Measurements from ENCODE around the gene CLSTN2.

The CLSTN2 gene

DNA sequence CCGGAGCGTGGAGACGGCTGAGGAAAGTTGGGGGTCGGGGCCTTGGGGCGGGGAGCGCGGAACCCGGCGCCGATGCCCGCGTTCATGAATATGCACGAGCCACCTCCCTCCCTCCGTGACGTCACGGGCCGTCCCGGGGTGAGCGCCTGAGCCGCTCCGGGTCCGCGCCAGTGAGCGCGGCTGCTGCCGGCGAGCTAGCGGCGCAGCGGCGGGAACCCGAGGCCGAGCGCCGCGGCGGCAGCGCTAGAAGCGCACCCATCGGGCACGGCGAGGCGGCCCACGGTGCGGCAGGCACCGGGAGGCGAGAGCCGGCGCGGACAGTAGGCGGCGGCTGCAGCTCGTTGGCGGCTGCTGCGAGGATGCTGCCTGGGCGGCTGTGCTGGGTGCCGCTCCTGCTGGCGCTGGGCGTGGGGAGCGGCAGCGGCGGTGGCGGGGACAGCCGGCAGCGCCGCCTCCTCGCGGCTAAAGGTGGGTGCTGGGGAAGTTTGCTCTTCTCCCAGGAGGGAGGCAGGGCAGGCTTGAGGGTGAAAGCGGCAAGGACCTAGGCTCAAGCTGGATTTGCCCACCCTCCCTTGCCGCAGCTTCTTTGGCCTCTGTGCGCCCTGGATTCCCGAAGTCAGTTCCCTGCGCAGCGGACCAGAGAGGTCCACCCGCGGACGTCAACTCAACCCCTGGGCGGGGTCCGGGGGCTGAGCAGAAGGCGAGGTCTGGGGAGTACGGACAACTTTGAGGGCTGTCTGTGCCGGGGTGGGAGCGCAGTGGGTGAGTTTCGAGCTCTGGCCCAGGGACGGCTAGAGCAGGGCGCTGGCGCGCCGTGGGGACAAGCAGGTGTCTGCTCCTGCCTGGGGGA is at the start of gene CLSTN2:
Gene CLSTN2 (plus strand): TSS at position 170 of the 850 bp plus-strand sequence.
- DNase-seq: peak; percentile 29

DNA sequence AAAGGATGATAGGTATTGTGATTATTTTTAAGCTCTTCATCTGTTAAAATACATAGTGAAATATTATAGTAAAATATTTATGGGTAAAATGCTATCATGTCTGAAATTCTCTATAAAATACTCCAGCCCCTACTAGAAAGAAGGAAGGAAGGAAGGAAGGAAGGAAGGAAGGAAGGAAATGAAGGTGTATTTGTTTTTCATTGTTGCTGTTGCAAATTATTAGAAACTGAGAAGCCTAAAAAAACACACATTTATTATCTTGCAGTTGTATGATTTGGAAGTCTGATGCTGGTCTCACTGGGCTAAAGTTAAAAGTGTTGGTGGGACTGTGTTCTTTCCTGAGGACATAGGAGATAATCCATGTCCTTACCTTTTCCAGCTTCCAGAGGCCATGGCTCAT is 47.6 kb upstream of the CLSTN2 start:
- DNase-seq: no peak

DNA sequence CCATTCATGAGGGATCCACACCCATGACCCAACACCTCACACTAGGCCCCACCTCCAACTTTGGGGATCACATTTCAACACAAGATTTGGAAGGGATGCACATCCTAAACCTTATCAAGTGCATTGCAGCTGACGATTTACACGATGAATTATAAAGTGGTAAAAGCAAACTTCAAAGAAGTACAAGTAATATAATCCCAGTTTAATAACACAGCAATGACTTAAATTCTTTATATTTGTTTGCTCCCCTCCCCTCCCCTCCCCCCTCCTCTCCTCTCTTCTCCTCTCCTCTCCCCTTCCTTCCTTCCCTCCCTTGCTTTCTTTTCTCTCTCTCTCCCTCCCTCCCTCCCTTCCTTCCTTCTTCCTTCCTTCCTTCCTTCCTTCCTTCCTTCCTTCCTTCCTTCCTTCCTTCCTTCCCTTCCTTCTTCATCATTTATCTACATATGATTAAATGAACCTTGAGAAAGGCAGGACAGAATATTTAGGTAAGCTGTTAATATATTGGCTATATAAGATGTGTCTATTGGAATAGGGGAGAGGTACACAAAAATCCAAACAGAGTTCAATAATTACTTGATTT is 46.3 kb upstream of the CLSTN2 start:
- DNase-seq: no peak

DNA sequence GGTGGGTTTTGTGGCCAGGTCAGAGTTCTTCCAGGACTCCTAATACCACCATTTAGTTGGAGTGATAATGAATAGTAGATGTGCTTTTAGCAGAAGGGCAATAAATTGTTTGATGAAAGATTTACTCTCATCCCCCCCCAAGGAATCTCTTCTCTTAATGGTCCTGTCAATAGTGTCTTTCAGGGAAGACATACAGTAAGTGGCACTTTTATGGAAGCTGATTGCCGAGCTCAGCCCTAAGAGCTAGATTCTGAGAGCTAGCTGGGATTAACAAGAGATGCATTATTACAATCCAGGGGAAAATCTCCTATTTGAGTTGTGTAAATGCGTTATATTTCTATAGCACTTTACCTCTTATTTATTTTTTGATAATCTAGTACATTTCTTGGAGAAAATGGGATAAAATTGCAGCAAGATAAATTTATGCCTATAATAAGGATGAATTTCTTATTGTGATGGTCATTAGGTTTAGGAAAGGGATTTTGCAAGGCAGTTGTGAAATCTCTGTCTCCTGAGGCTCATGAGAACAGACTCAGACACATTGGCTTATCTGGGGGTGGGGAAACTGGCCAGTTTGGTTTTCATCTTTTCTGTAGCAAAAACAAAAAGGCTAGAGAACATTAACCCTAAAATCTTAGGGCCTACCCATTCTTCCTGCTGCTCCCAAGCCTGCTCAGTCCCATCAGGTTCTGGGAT is 41.6 kb upstream of the CLSTN2 start:
- no peak for DNase-seq

DNA sequence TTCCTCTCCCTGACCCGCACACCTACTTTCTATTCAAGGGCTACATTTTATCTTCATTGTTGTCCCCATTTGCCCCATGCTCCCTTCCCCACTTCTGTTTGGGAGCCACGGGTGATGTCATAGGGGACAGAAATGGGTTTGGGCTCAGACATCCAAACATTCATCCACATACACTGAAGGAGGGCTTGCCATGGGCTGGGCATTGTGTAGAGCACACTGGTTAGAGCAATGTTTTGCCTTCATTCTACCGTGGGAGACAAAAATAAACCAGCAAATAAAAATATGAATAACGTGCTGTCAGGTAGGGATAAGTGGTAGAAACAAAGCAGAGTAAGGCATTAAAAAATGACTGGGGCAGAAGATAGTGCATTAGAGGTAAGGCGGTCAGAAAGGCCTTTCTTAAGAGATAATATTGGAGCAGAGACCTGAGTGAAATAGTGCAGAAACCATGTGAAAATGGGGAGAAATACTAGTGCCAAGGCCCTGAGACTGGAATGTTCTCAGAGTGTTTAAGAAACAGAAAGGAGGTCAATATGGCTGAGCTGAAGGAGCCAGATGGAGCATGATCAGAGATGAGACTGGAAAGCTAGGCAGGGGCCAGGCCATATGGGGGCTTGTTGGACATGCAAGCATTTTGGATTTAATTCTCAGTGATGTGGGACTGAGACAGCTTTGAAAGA is 40.9 kb upstream of the CLSTN2 start:
- DNase-seq: no peak

DNA sequence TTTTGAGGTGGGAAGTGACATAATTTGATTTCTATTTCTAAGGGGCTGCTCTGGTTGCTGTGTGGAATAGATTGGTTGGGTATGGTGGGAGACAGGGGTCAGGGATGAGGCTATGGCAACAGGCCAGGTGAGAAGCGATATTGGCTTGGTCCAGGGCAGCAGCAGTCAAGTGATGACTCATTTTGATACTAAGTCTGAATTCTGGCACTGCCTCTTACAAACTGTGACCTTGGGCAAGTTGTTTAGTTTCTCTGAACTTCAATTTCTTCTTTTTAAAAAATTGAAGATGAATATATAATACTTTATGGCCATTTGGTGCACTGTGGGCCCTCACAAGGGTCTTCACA is 40.4 kb upstream of the CLSTN2 start:
- DNase-seq: no peak

DNA sequence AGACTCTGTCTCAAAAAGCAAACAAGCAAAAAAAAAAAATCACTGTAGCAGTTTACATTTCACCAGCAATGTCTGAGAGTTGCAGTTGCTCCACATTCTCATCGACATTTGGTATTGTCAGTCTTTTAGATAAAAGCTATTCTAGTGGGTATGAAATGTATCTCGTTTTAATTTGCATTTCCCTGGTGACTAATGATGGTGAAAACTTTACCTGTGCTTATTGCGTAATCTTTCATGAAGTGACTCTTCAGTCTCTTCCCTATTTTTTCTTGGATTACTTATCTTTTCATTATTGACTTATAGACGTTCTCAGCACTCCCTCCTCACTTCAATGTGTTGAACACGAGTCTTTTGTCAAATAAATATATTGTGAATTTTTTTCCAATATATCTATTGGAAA is 37.2 kb upstream of the CLSTN2 start:
- DNase-seq: no peak

DNA sequence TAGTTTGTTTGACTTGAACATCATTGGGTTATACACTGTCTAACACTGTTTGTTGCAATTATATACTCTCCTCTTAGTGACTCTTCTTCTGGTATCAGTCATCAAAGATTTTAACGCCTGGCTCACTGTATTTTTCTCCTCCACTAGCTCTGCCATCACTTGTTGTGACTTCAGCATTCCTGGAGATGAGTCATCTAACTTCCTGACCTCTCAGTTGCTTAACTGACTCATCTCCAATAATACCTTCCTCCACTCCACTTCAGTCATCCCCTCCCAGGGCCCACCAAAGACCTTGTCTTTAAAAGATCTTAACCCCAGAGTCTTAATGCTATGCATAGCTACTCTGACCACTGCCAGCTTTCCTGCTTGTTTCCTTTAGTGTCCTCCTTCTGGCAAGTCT is 28.6 kb upstream of the CLSTN2 start:
- DNase-seq: no peak

DNA sequence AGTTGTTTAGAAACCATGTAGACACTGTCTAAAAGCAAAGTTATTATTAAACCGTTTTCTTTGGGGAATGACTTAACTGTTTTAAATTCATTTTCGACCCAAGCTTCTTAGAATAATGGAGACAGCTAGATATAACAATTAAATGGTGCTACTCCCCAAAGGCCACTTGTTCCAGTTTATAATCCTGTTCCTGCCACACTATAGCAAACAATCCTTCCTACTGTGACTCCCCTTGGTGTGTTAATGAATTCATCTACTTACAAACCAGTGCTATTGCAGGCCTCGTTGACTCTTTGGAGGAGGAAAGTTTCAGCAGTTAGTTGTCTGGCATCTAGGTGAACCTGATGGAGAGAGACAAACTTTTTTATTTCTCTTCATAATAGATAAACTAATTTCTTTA is 25.2 kb upstream of the CLSTN2 start:
- DNase-seq: no peak

DNA sequence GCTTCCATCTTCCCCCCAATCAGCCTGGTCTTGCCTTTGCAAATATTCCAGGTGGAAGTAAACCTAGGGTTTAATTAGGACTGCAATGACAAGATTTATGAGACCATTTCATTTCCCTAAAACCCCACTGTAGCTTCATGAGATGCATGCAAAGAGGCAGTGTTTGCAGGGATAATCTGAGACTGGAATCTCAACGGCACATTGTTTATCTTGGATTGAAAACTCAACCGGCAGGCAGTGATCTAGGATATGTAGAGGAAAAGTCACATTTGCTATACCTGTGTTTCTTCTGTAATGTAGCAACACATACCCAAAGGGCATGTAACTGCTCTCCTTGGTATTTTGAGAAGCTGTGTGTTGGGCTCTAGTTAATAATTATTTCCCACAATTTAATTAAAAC is 18.7 kb upstream of the CLSTN2 start:
- no peak for DNase-seq

DNA sequence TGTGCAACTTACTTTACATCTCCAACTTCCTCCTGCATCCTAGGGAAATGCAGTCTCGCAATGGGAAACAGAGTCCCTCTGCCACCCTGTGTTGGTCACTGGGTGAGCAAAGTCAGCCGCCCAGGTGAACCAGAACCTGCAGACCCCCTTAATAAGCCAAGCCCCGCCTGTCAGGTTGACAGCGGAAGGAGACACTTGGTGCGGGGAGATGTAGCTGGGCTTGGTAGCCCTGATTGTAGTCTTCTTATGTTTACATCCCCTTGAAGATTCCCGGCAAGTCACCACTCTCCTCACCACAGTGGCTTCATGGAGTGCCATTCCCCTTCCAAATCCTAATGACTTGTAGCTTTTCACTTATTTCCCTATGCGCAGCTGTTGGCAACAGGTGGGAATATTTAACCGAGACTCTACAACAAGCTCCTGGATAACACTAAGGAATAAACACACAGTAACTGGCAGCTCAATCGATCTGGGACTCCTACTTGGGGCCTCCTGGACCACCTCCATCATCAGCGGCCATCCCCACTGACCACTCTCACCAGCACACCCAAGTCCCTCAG is 17.7 kb upstream of the CLSTN2 start:
- DNase-seq: no peak

DNA sequence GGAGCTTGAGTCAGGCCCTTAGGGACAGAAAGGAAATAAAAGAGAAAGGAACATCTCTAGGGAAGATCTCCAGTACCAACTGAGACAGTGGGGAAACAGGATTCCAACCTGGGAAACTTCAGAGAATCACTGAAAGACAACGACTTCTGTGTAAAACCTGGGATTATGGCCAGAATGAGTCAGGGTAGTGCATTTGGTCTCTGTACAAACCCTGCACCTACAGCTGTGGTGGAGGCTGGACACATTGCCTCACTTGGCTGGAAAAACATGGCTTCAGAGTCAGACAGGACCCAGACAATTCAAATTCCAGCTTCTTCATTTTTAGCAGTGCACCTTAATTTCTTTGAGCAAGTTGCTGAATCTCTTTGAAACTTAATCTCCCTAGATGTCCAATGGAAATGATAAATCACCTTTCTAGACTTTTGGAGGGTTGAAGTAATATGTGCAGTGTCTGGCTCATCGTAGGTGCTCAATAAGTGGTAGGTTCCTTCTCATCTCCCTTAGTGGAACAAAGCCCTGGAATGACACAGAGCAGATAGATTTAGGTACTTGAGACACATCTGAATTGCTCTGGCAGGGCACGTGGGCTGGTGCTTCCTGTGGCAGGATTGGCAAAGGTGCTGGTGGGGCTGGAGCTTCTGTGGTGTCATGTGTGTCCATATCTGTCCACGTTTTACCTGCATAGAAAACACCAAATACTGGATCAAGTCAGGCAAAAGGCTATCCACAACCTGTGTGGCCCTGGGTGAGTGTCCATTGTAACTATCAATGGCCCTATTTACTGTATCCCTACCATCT is 6.1 kb upstream of the CLSTN2 start:
- DNase-seq: no peak

DNA sequence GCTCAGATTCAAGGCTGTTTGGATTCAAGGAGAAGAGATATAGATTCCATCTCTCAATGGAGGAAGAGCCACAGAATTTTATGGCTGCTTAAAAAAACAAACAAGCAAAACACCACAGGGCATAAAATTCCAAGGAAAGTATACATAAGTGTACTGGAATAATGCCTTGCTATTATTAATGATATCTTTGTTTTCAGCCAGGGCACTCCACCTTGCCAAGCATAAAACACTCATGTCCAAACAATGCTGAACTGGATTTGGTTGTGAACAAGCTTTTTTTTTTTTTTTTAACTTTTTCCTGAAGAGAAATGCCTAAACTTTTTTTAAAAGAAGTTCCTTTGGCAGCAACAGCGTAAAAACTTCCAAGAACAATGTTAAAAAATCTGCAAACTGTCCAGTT is 4.8 kb upstream of the CLSTN2 start:
- no peak for DNase-seq

DNA sequence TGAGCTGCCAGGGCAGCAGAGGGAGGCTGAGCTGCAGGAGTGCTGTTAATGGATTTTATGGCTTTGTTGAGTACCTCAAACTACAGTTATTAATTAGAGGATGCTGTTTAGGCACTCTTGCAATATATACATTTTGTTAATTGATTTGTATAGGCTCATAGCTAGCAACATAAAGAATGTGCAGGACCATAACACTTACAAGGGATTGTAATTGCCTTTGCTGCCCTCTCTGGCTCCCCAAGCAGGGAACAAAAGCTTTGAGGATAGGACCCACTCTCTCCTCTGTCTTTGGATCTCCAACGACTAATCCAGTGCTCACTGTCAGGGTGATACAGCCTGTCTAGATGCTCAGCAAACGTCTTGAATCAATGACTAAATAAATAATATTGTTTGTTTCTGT is 1.2 kb upstream of the CLSTN2 start:
- no peak for DNase-seq

DNA sequence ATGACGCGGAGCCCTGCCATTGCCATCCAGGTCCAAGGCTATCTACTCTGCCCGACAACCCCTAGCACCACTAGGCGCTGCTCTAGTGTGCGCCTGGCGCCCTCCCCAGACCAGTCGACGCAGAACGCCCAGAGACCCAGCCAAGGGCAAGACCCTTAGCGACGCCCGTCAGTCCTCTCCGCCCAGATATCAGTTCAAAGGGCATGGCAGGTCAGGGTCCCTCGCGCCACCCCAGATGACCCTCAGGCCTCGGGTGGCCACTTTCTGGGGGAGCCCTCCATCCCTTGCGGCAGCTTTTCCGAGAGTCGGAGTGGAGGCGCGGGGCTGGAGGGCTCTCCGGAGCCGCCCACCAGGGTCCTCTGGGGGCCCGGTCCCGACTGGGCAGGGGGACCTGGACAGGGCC is 371 bp upstream of the CLSTN2 start:
- DNase-seq: peak; percentile 17

DNA sequence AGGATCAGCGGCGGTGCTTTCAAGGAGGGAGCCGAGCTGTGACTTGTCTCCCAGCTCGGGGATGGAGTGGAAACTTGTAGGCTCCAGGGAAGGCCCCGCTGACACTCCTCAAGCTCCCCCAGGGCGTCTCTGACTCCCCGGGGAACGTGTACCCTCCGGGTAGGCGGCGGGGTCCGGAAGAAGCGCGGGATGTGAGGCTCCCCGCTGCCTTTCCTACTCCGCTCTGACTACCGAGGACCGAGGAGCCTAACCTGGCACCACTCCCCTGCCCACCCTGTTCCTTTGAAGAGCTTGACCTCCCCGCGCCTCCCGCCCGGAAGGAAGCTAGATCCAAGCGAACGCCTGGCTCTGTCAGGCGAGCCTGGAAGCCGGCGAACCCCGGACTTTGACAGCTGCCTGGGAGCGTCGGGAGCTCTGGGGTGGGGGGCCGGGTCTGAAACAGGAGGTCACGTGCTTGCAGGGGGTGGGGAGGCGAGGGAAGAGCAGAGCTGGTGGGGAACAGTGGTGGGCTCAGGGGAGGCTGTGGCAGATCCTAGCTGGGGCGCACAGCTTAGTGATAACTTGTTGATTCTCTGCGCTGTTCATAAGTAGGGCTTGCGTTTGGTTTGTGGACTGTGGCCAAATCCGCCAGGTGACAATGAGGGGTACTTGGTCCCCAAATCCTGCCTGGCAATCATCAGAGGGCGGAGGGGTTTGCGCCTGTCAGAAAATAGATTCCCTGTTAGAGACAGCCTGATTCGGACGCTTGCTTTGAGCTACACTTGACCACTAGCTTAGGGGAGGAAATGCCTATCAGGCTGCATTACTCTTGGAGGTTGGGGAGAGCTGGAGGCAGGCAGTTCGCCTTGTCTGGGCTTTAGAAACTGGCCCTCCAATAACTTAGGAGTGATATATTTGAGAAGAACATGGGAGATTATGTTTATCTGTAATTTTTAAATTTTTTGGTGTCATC is 1.2 kb downstream of the CLSTN2 start:
- no peak for DNase-seq

DNA sequence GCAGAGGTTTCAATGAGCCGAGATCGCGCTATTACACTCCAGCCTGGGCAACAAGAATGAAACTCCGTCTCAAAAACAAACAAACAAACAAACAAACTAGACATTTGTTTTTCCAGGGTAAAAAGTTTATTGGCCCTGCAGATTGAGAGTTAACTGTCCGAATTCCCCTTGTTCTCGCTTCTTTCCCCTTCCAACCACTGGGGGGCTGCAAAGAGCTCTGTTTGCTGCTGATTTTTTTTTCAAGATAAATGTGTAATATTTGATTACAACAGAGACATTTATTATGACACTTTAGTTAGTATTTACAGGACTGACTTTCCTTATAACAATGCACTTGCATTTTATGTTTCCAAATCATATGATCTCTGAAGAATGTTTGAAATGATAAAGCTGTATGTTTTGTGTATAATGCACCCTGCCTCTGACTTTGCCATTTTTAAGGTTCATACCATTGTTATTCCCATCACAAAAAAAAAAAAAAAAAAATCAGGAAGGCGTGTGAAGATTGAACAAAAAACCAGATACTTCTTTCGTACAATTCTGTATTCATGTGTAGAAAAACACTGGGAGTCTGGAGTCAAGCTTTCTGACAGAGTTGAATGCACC is 2.8 kb downstream of the CLSTN2 start:
- DNase-seq: peak; percentile 10

DNA sequence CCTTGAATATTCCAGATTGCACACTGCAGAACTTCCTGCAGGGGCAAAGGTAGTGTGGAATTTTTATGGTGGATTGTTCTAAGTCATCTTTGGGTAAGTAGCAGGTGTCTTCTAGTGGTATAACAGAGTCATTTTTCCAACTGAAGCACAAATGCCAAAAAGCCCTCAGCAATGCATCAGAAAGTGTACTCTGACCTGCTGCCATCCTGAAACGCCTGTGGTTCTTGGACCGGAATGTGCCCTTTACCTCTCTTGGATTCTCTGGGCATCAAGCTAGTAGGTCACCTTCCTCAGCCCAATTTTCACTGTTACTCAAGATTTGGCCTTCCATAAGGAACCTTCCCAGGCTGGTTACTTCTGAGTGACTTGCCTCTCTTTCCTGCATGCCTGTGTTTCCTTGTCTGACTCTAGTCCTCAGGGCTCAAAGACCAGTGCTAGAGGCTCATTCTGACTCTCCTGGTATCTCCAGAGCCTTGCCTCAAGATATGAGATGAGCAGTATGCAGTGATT is 4.8 kb downstream of the CLSTN2 start:
- DNase-seq: no peak

DNA sequence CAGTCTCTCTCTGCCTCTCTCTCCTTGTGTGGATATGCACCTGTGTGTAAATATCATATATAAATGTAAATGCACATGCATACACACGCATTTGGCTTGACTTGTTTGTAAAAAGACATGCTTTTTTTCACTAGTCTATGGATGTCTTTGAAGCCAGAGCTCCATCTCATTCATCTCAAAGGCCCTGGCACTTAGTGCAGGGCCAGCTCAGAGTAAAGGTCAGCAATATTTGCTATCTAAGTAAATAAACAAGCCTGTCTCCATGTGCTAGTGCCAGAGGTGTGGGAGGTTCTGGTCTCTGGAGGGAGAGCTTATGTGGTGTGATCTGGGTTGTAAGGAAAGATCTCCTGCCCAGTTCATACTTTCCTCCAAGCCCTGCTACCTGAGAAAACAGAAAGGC is 5.6 kb downstream of the CLSTN2 start:
- DNase-seq: no peak

DNA sequence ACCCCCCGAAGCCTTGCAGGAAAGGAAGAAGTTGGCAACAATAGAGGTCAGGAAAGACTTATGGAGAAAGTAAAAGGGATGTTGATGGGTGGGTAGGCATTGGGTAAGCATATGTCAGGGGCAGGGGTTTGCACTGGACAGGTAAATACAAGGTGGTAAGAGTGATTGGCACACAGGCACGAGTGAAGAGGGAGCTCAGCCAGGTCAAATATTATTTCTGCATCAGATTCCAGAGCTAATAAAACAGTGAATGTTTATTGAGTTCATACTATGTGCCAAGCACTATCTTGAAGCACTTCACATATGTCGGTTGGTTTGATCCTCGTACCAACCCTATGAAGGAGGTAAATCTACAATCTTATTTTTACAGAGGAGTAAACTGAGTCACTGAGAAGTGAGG is 6.6 kb downstream of the CLSTN2 start:
- no peak for DNase-seq
